Gastroesophageal sphincter (tissue), 4 donors: ENCODE measurements around the gene METTL15. TPM values are rescaled to one million over a fixed set of nuclear protein-coding genes. Genes with fewer than 3 reads are reported as not detected.
"Not testable (repeated sequence)": the region's sequence is repeated elsewhere in the genome, so short reads cannot be mapped to it uniquely, and the experiment has no call there.

Experiments used
- ATAC-seq: fragments of 150-250 bp; one replicate; pipeline ENCODE4 v1.9.1; 2016; ENCODE audit warnings: mild to moderate bottlenecking, moderate library complexity
- H3K27ac ChIP-seq, 4 donors: fragments of 200-600 bp; sonication (generic) in 3 of 4; 1 replicate in 3 of 4; 2 replicates in 1 of 4; pipeline ENCODE4 v1.5.1; 2016 to 2019
- H3K27me3 ChIP-seq: fragments of 200-600 bp; sonication (generic); one replicate; pipeline ENCODE4 v1.5.1; 2019
- H3K36me3 ChIP-seq, 2 donors: fragments of 200-600 bp; sonication (generic); one replicate each; pipeline ENCODE4 v1.5.1; 2019; ENCODE audit warnings: control low read depth in 1 of 2
- H3K4me1 ChIP-seq, 3 donors: fragments of 200-600 bp; sonication (generic); 1 replicate in 2 of 3; 2 replicates in 1 of 3; pipeline ENCODE4 v1.5.1; 2016 to 2019; ENCODE audit warnings: control low read depth in 2 of 3
- H3K4me3 ChIP-seq, 2 donors: fragments of 200-600 bp; sonication (generic); one replicate each; pipeline ENCODE4 v1.5.1; 2019; ENCODE audit warnings: mild to moderate bottlenecking in 1 of 2, moderate library complexity in 1 of 2
- H3K9me3 ChIP-seq, 3 donors: fragments of 200-600 bp; sonication (generic); one replicate each; pipeline ENCODE4 v1.5.1; 2017 to 2019; ENCODE audit warnings: control low read depth in 2 of 3
- CTCF ChIP-seq, 4 experiments: fragments of 200-600 bp in 2 of 4; fragments of 450-650 bp in 2 of 4; sonication (generic) in 1 of 4; IDR thresholded peaks; one replicate each; pipeline ENCODE4 v1.5.1; 2017 to 2019; ENCODE audit warnings: antibody characterized with exemption in 4 of 4, mild to moderate bottlenecking in 2 of 4, moderate library complexity in 2 of 4
- EP300 ChIP-seq: sonication (generic); formaldehyde crosslinking; IDR thresholded peaks from one replicate; pipeline ENCODE4 v1.6.1; 2017; ENCODE audit warnings: antibody characterized with exemption, mild to moderate bottlenecking
- POLR2A ChIP-seq, 2 donors: fragments of 450-650 bp; IDR thresholded peaks; one replicate each; pipeline ENCODE4 v1.6.1; 2017; ENCODE audit warnings: antibody characterized with exemption in 2 of 2, mild to moderate bottlenecking in 2 of 2, moderate library complexity in 1 of 2
- POLR2AphosphoS5 ChIP-seq: sonication (generic); formaldehyde crosslinking; IDR thresholded peaks from one replicate; pipeline ENCODE4 v1.6.1; 2017; ENCODE audit warnings: antibody characterized with exemption
- WGBS, 2 donors: methylation state at CpG; one replicate each; pipeline ENCODE4 v1.1.5; 2018; ENCODE audit warnings: low coverage in 1 of 2; 5-methylcytosine and 5-hydroxymethylcytosine counted together
- total RNA-seq, 4 donors: library from RNA; depleted of rRNA; stranded (reverse); fragments of >200 nt; gene quantifications; one replicate each; pipeline ENCODE4 v1.1.0, GENCODE V29; 2016

METTL15 gene
- total RNA-seq, 4 donors from 2014 or later: 7.8 to 20.5 (median 8.2) TPM

- no peak overlapping the region for H3K27ac ChIP-seq
- no peaks in the 10 kb centered on the region for H3K9me3 ChIP-seq
- H3K36me3 ChIP-seq: peaks cover 0 to 16% of the 10 kb centered on the region in 2 donors
- no peaks in the 10 kb centered on the region for H3K27me3 ChIP-seq
- WGBS, 2 donors: 86 to 88% methylated on average over 1 of the region's 1 CpG
- H3K4me1 ChIP-seq: no peaks in the 10 kb centered on the region
- no peak for ATAC-seq
- TF ChIP-seq POLR2AphosphoS5 (no peak), CTCF (IDR thresholded peaks at IDR 0.05) (no peak), POLR2A (IDR thresholded peaks at IDR 0.05) (no peak), EP300 (no peak)
- H3K4me3 ChIP-seq: no peak overlapping the region
These were observed 181.3 kb downstream of the METTL15 start for GRCh38 chr11:28289444-28289843.

DNA sequence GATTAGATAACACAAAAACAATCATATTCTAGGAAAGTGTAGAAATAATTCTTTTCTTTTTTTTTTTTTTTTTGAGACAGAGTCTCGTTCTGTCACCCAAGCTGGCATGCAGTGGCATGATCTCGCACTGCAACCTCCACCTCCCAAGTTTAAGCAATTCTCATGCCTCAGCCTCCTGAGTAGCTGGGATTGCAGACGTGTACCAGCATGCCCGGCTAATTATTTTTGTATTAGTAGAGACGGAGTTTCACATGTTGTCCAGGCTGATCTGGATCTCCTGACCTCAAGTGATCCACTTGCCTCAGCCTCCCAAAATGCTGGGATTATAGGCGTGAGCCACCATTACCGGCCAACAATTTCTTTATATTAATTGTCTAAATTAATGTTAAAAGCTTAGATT, 182.8 kb downstream of the METTL15 start:
- H3K9me3 ChIP-seq, H3K27me3 ChIP-seq, ATAC-seq, H3K4me1 ChIP-seq, H3K4me3 ChIP-seq, H3K27ac ChIP-seq: not testable (repeated sequence)
- peaks cover 0 to 16% of the 10 kb centered on the region in 2 donors for H3K36me3 ChIP-seq
- 90 to 96% methylated on average over 3 to 7 of the region's 7 CpGs for WGBS, 2 donors

- no peaks in the 10 kb centered on the region for H3K4me1 ChIP-seq
- no peaks in the 10 kb centered on the region for H3K9me3 ChIP-seq
- no peaks in the 10 kb centered on the region for H3K27me3 ChIP-seq
- ATAC-seq: no peak
- WGBS, 2 donors: 96 to 100% methylated on average over 1 to 2 of the region's 2 CpGs
- no peak overlapping the region for H3K27ac ChIP-seq
- no peak overlapping the region for H3K4me3 ChIP-seq
- no peak for TF ChIP-seq POLR2AphosphoS5
- no peak for TF ChIP-seq EP300
- TF ChIP-seq CTCF (IDR thresholded peaks at IDR 0.05): no peak
- peaks cover 0 to 37% of the 10 kb centered on the region in 2 donors for H3K36me3 ChIP-seq
These were observed 188.2 kb downstream of the METTL15 start for GRCh38 chr11:28296426-28296825.

- H3K27me3 ChIP-seq: no peaks in the 10 kb centered on the region
These were observed 190.0 kb downstream of the METTL15 start for GRCh38 chr11:28298209-28298608.

GRCh38 chr11:28303477-28304191, 195.4 kb downstream of the METTL15 start:
- no peak for ATAC-seq
- Histone ChIP-seq H3K27me3 (no peaks in the 10 kb centered on the region), H3K9me3 (no peaks in the 10 kb centered on the region), H3K27ac (no peak overlapping the region), H3K36me3 (peaks cover 0 to 33% of the 10 kb centered on the region in 2 donors), H3K4me1 (no peaks in the 10 kb centered on the region), H3K4me3 (no peak overlapping the region)
- TF ChIP-seq EP300 (no peak), POLR2A (IDR thresholded peaks at IDR 0.05) (no peak)
- WGBS, 2 donors: 78 to 96% methylated on average over 2 of the region's 2 CpGs

More at GRCh38 chr11:28298209-28298608, 190.0 kb downstream of the METTL15 start:
- TF ChIP-seq POLR2AphosphoS5 (no peak), EP300 (no peak), POLR2A (IDR thresholded peaks at IDR 0.05) (no peak), CTCF (IDR thresholded peaks at IDR 0.05) (no peak)
- 96 to 100% methylated on average over 3 of the region's 3 CpGs for WGBS, 2 donors
- Histone ChIP-seq H3K4me3 (no peak overlapping the region), H3K4me1 (no peaks in the 10 kb centered on the region), H3K27ac (no peak overlapping the region), H3K9me3 (no peaks in the 10 kb centered on the region), H3K36me3 (peaks cover 0 to 42% of the 10 kb centered on the region in 2 donors)
- no peak for ATAC-seq

DNA sequence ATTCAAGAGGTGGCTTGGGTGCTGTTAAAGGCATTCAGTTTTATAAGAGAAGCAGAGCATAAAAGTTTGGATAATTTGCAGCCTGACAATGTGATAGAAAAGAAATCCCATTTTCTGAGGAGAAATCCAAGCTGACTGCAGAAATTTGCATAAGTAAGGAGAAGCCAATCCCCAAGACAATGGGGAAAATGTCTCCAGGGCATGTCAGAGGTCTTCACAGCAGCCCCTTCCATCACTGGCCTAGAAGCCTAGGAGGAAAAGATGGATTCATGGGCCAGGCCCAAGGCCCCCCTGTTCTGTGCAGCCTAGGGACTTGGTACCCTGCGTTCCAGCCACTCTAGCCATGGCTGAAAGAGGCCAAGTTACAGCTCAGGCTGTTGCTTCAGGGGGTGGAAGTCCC, 207.3 kb downstream of the METTL15 start:
- peaks cover 0 to 49% of the 10 kb centered on the region in 2 donors for H3K36me3 ChIP-seq
- no peaks in the 10 kb centered on the region for H3K27me3 ChIP-seq
- no peak overlapping the region for H3K4me3 ChIP-seq
- no peak for TF ChIP-seq POLR2A (IDR thresholded peaks at IDR 0.05)
- no peak for TF ChIP-seq CTCF (IDR thresholded peaks at IDR 0.05)
- TF ChIP-seq POLR2AphosphoS5: no peak
- no peak for TF ChIP-seq EP300
- H3K4me1 ChIP-seq: no peaks in the 10 kb centered on the region
- no peak overlapping the region for H3K27ac ChIP-seq
- no CpG with 5 or more reads among the region's 1 CpG for WGBS, 2 donors
- no peaks in the 10 kb centered on the region for H3K9me3 ChIP-seq
- ATAC-seq: no peak
